Activated T-cell treated with anti-CD3 and anti-CD28 coated beads, Interleukin-2, amount 50 U/mL, for 4 hours (primary cell): ENCODE measurements around the gene SLCO1B1. TPM values are rescaled to one million over a fixed set of nuclear protein-coding genes. Genes with fewer than 3 reads are reported as not detected.
A peak's percentile ranks its signal among the peaks of the same experiment; 100 is the strongest.
"Not testable (repeated sequence)": the region's sequence is repeated elsewhere in the genome, so short reads cannot be mapped to it uniquely, and the experiment has no call there.

Experiments used
- ATAC-seq, 2 donors: fragments of 200-7000 bp; cut with Tn5 transposase; one replicate each; pipeline ENCODE4 v1.10.0; 2021
- DNase-seq: peaks from one replicate; pipeline ENCODE4 v3.0.0-alpha.2; 2020
- H3K27me3 Mint-ChIP-seq: one replicate; pipeline ENCODE4 v1.8.0; 2021; ENCODE audit warnings: low read depth, mixed read lengths
- H3K36me3 Mint-ChIP-seq: one replicate; pipeline ENCODE4 v1.8.0; 2022; ENCODE audit warnings: mixed read lengths; ENCODE audit not compliant: insufficient read depth
- H3K4me1 Mint-ChIP-seq: one replicate; pipeline ENCODE4 v1.8.0; 2021; ENCODE audit warnings: low read depth, mixed read lengths
- H3K4me3 Mint-ChIP-seq: one replicate; pipeline ENCODE4 v1.8.0; 2021; ENCODE audit warnings: mild to moderate bottlenecking, moderate library complexity, mixed read lengths
- H3K9me3 Mint-ChIP-seq: one replicate; pipeline ENCODE4 v1.8.0; 2021; ENCODE audit warnings: mixed read lengths
- total RNA-seq, 3 donors: library from RNA; stranded (reverse); gene quantifications; one replicate each; pipeline ENCODE4 v1.2.1, GENCODE V29; 2021

Gene SLCO1B1
- total RNA-seq, 3 donors from 2014 or later: not detected

DNA sequence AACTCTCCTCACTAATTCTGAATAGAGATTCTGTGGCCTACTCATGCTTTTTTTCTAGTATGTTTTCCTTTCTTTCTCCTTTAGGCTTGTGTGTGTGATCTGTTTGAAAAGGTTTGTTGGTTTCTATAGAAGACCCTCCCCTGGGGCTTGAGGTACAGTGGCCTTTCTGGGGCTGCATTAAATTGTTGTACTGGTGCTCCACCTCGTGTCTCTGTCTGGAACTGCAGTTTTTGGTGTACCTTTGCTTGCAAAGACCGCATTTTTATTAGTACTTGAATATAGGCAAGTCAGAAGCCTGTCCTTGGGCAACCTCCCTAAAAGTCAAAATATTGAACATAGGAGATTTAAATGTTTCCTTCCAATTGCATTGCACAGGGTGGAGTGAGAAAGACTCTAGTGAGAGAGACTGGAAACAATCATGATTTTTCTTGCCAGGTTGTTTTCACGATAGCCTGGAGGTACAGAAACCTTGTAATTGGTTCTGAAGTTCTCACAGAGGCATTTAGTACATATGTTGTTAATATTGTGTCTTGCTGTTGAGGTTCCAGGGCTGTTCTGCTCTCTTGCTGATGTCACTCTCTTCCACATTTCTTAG, 39.0 kb downstream of the SLCO1B1 start:
- no peaks in the 10 kb centered on the region for H3K36me3 Mint-ChIP-seq
- no peak for DNase-seq
- no peak for ATAC-seq
- H3K9me3 Mint-ChIP-seq: peaks cover 7% of the 10 kb centered on the region
- no peaks in the 10 kb centered on the region for H3K4me1 Mint-ChIP-seq
- no peak overlapping the region for H3K4me3 Mint-ChIP-seq
- peaks cover 2% of the 10 kb centered on the region for H3K27me3 Mint-ChIP-seq

DNA sequence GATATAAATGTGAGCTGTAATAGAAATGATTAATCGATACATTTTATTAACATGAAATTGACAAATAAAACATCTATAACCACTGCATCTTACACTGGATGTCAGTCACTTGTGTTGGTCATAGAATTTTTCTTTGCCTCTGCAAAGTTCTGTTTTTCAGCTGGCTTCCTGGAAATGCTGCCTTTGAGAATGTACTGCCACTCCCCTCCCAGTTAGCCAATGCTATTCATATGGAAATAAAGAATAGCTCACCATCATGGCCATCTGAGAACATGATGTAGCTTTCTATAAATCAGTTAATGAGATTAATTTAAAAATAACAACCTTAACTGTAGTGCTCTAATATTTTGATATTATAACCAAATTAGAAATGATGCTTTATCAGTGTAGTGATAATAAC, 41.1 kb downstream of the SLCO1B1 start:
- Mint-ChIP-seq H3K4me3 (no peak overlapping the region), H3K9me3 (peaks cover 7% of the 10 kb centered on the region), H3K27me3 (peaks cover 2% of the 10 kb centered on the region), H3K4me1 (no peaks in the 10 kb centered on the region), H3K36me3 (no peaks in the 10 kb centered on the region)
- DNase-seq (no peak), ATAC-seq (no peak)

GRCh38 chr12:21183721-21184275, 52.8 kb downstream of the SLCO1B1 start:
- no peak for DNase-seq
- no peaks in the 10 kb centered on the region for H3K36me3 Mint-ChIP-seq
- no peaks in the 10 kb centered on the region for H3K4me1 Mint-ChIP-seq
- H3K9me3 Mint-ChIP-seq: no peaks in the 10 kb centered on the region
- peaks cover 2% of the 10 kb centered on the region for H3K27me3 Mint-ChIP-seq
- ATAC-seq: no peak
- H3K4me3 Mint-ChIP-seq: no peak overlapping the region

- H3K4me3 Mint-ChIP-seq: no peak overlapping the region
- H3K9me3 Mint-ChIP-seq: peaks cover 6% of the 10 kb centered on the region
- H3K4me1 Mint-ChIP-seq: no peaks in the 10 kb centered on the region
- no peaks in the 10 kb centered on the region for H3K36me3 Mint-ChIP-seq
- ATAC-seq: no peak
- H3K27me3 Mint-ChIP-seq: no peaks in the 10 kb centered on the region
- DNase-seq: no peak
Measured at GRCh38 chr12:21190016-21190415, 59.0 kb downstream of the SLCO1B1 start.

DNA sequence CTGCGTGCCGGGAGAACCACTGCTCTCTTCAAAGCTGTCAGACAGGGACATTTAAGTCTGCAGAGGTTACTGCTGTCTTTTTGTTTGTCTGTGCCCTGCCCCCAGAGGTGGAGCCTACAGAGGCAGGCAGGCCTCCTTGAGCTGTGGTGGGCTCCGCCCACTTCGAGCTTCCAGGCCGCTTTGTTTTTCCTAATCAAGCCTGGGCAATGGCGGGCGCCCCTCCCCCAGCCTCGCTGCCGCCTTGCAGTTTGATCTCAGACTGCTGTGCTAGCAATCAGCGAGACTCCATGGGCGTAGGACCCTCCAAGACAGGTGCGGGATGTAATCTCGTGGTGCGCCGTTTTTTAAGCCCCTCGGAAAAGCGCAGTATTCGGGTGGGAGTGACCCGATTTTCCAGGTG, 83.4 kb downstream of the SLCO1B1 start:
- not testable (repeated sequence) for ATAC-seq

DNA sequence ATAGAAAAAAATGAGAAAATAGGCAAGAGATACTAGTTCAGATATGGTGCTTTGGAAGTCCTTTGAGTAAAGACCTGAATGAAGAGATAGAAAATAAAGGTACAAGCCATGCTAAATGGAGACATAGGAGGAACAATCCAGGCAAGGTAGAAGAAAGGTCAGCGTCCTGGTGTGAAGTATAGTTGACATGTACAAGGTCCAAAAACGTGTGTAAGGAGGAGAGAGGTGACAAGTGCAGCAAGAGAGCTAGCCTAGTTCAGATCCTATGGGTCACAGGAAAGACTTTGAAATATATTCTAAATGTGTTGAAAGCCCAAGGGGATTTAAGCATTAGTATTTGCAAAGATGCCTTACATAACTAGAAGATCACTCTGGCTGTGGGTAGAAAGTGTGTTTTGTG, 88.2 kb downstream of the SLCO1B1 start:
- Mint-ChIP-seq H3K4me3 (no peak overlapping the region), H3K27me3 (no peaks in the 10 kb centered on the region)

More for the DNA sequence above, 83.4 kb downstream of the SLCO1B1 start:
- H3K4me1 Mint-ChIP-seq, H3K9me3 Mint-ChIP-seq, DNase-seq, H3K4me3 Mint-ChIP-seq, H3K36me3 Mint-ChIP-seq, H3K27me3 Mint-ChIP-seq: not testable (repeated sequence)

GRCh38 chr12:21220266-21220665, 89.3 kb downstream of the SLCO1B1 start:
- no peaks in the 10 kb centered on the region for H3K36me3 Mint-ChIP-seq
- no peaks in the 10 kb centered on the region for H3K9me3 Mint-ChIP-seq
- no peak overlapping the region for H3K4me3 Mint-ChIP-seq
- ATAC-seq (no peak), DNase-seq (no peak)
- no peaks in the 10 kb centered on the region for H3K4me1 Mint-ChIP-seq
- no peaks in the 10 kb centered on the region for H3K27me3 Mint-ChIP-seq

More for the DNA sequence above, 88.2 kb downstream of the SLCO1B1 start:
- no peaks in the 10 kb centered on the region for H3K36me3 Mint-ChIP-seq
- ATAC-seq (no peak), DNase-seq (no peak)
- no peaks in the 10 kb centered on the region for H3K9me3 Mint-ChIP-seq
- H3K4me1 Mint-ChIP-seq: no peaks in the 10 kb centered on the region

GRCh38 chr12:21221072-21221471, 90.1 kb downstream of the SLCO1B1 start:
- no peak overlapping the region for H3K4me3 Mint-ChIP-seq
- ATAC-seq (no peak), DNase-seq (no peak)
- H3K9me3 Mint-ChIP-seq: no peaks in the 10 kb centered on the region
- H3K27me3 Mint-ChIP-seq: no peaks in the 10 kb centered on the region
- no peaks in the 10 kb centered on the region for H3K4me1 Mint-ChIP-seq
- H3K36me3 Mint-ChIP-seq: no peaks in the 10 kb centered on the region

DNA sequence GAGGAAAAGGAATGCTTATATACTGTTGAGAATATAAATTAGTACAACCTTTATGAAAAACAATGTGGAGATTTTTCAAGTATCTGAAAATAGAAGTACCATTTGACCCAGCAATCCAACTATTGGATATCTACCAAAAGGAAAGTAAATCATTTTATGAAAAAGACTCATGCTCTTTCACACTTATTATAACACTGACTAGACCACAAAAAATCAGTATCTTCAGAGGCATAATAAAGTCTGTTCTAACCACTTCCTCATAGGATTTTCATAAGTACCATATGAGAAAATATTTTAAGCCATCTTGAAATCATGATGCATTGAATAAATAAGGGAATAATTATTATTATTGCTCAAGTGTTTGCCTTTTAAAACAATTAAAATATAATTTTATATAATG, 90.8 kb downstream of the SLCO1B1 start:
- H3K27me3 Mint-ChIP-seq: no peaks in the 10 kb centered on the region
- H3K4me1 Mint-ChIP-seq: no peaks in the 10 kb centered on the region
- H3K4me3 Mint-ChIP-seq: no peak overlapping the region
- ATAC-seq (no peak), DNase-seq (no peak)
- no peaks in the 10 kb centered on the region for H3K9me3 Mint-ChIP-seq
- H3K36me3 Mint-ChIP-seq: no peaks in the 10 kb centered on the region

- H3K4me1 Mint-ChIP-seq: no peaks in the 10 kb centered on the region
- no peak overlapping the region for H3K4me3 Mint-ChIP-seq
- ATAC-seq (no peak), DNase-seq (no peak)
- H3K36me3 Mint-ChIP-seq: no peaks in the 10 kb centered on the region
- H3K27me3 Mint-ChIP-seq: no peaks in the 10 kb centered on the region
- no peaks in the 10 kb centered on the region for H3K9me3 Mint-ChIP-seq
Measured at GRCh38 chr12:21223930-21224329, 92.9 kb downstream of the SLCO1B1 start.

DNA sequence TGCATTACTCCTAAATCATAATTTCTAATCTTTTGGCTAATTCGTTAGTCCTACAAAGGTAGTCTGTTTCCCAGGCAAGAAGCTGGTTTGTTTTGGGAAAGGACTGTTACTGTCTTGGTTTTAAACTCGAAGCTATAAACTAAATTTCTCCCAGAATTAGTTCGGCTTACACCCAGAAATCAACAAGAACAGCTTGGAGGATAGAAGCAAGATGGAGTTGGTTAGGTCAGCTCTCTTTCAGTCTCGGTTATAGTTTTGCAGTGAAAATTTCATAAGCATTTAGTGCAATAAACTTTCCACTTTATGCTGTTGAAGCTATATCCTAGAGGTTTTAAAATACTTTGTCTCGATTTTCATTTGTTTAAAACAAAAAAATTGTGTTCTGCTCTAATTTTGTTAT, 103.4 kb downstream of the SLCO1B1 start:
- no peaks in the 10 kb centered on the region for H3K9me3 Mint-ChIP-seq
- H3K4me1 Mint-ChIP-seq: no peaks in the 10 kb centered on the region
- H3K4me3 Mint-ChIP-seq: no peak overlapping the region
- DNase-seq (no peak), ATAC-seq (no peak)
- H3K36me3 Mint-ChIP-seq: no peaks in the 10 kb centered on the region
- H3K27me3 Mint-ChIP-seq: no peaks in the 10 kb centered on the region

GRCh38 chr12:21239866-21240265, 108.9 kb downstream of the SLCO1B1 start:
- Mint-ChIP-seq H3K4me3 (no peak overlapping the region), H3K27me3 (peaks cover 2% of the 10 kb centered on the region), H3K36me3 (no peaks in the 10 kb centered on the region), H3K9me3 (no peaks in the 10 kb centered on the region), H3K4me1 (no peaks in the 10 kb centered on the region)
- DNase-seq (no peak), ATAC-seq (no peak)

GRCh38 chr12:21248679-21249078, 117.7 kb downstream of the SLCO1B1 start:
- DNase-seq (no peak), ATAC-seq (peak in 1 of 2 donors; percentile 28)
- no peaks in the 10 kb centered on the region for H3K27me3 Mint-ChIP-seq
- H3K9me3 Mint-ChIP-seq: no peaks in the 10 kb centered on the region
- no peak overlapping the region for H3K4me3 Mint-ChIP-seq
- H3K4me1 Mint-ChIP-seq: no peaks in the 10 kb centered on the region
- no peaks in the 10 kb centered on the region for H3K36me3 Mint-ChIP-seq

- DNase-seq: no peak
- Mint-ChIP-seq H3K9me3 (no peaks in the 10 kb centered on the region), H3K4me1 (no peaks in the 10 kb centered on the region), H3K36me3 (no peaks in the 10 kb centered on the region), H3K4me3 (no peak overlapping the region), H3K27me3 (no peaks in the 10 kb centered on the region)
- ATAC-seq: no peak
Measured at GRCh38 chr12:21252070-21252469, 121.1 kb downstream of the SLCO1B1 start.

DNA sequence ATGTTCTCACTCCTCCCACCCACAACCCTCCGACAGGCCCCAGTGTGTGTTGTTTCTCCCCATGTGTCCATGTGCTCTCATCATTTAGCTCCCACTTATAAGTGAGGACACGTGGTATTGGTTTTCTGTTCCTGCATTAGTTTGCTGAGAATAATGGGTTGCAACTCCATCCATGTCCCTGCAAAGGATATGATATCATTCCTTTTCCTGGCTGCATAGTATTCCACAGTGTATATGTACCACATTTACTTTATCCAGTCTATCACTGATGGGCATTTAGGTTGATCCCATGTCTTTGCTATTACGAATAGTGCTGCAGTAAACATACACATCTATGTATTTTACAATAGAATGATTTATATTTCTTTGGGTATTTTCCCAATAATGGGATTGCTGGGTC, 126.2 kb downstream of the SLCO1B1 start:
- Mint-ChIP-seq H3K9me3 (peaks cover 8% of the 10 kb centered on the region), H3K4me1 (no peaks in the 10 kb centered on the region), H3K4me3 (no peak overlapping the region), H3K36me3 (no peaks in the 10 kb centered on the region), H3K27me3 (no peaks in the 10 kb centered on the region)
- ATAC-seq (no peak), DNase-seq (no peak)
